Measurements from ENCODE around the gene RELL1.

RELL1 gene

DNA sequence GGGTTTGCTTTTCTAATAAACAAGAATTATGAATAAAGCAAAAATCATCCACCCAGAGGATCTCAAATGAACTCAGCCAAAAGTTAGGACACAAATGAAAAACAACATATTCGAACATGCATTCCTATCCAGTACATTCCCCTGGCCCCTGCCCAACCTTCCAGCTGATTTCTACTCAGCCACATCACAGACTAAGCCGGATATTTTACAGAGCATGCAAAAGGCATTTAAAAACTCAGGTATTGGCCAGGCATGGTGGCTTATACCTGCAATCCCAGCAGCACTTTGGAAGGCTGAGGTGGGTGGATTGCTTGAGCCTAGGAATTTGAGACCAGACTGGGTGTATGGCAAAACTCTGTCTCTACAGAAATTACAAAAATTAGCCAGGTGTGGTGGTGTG is 54.6 kb downstream of the RELL1 start:
- no peak for DNase-seq

DNA sequence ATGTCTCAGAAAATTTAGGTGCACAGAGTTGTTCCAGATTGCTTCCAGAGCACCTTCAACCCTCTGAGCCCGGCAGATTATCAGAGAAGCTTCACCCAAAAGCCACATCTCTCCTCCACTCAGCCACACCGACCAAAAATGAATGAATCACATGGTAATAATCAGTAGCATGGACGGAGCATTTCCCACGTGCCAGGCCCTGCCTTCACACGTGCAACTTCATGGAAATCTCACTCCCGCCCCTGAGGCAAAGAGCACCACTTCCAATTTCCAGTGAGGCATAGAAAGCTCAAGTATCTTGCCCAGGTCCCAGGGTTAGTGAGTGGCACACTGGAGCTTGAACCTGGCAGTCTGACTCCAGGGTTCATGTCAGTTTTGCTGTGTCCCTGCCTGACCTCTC is 56.5 kb downstream of the RELL1 start:
- DNase-seq: no peak

DNA sequence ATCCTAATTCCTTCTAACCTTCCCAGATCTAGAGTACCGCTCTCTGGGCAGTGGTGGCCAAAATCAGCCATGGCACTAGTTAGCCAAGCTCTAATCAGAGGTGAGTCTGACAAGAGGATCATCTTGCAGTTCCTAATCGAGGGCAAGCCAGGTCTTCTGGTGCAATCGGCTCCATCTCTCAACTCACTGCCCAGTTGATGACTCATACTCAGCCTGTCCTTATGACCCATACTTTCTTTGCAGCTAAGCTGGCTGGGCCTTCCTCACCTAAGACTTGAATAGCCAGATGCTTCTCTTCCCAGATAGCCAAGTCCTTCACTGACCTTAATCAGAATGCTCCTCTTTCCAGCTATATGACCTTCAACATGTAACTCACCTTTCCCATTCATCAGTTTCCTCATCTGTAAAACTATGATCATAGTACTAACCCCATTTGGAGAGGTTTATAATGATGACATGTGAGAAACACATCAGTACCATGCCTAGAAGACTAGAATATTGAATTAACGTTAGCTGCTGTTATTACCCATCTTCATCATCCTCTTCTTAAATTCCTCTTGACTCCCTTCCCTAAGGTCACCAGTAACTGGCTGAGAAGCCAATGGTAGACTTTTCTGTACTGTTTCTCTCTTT is 57.1 kb downstream of the RELL1 start:
- DNase-seq: peak; percentile 67 to 75 (median 70)

- no peak for DNase-seq
Measured at GRCh38 chr4:37627263-37627662, 58.9 kb downstream of the RELL1 start.

- no peak for DNase-seq
Measured at GRCh38 chr4:37625499-37625898, 60.7 kb downstream of the RELL1 start.

GRCh38 chr4:37623940-37624339 is 62.2 kb downstream of the RELL1 start:
- no peak for DNase-seq

- DNase-seq: no peak
Measured at GRCh38 chr4:37623125-37623524, 63.1 kb downstream of the RELL1 start.

DNA sequence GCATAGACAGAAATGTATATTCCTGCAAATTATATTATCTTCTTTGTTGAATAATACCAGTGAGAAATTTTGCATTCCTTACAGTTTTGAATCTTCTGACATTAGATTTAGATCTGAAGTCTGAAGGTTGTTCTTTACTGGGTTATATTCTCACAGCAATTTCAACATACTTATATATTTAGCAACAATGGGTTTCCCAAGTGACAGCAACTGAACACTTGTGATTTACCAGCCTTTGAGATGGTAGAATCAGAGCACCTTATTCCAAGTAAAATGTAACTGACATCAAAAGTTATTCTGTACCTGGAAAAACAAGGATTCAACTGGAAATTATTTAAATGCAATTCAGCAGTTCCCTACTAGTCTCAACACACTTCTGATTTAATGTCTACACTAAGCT is 66.0 kb downstream of the RELL1 start:
- peak; percentile 43 to 82 (median 81) for DNase-seq

DNA sequence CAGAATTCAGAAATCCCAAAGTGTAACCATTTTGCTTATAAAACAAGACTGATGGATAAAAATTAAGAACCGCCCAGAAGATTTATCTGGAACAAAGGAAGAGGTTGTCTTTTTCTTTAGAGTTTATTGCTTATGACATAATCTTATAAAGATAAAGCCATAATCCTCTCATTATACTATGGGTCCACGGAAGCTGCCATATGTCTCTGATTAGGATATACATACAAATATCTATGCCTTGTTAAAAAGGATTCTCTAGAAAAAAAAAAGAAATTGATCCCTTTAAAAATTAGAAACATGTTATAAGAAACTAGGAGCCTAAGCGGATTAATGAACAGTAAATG is 70.5 kb downstream of the RELL1 start:
- DNase-seq: no peak

DNA sequence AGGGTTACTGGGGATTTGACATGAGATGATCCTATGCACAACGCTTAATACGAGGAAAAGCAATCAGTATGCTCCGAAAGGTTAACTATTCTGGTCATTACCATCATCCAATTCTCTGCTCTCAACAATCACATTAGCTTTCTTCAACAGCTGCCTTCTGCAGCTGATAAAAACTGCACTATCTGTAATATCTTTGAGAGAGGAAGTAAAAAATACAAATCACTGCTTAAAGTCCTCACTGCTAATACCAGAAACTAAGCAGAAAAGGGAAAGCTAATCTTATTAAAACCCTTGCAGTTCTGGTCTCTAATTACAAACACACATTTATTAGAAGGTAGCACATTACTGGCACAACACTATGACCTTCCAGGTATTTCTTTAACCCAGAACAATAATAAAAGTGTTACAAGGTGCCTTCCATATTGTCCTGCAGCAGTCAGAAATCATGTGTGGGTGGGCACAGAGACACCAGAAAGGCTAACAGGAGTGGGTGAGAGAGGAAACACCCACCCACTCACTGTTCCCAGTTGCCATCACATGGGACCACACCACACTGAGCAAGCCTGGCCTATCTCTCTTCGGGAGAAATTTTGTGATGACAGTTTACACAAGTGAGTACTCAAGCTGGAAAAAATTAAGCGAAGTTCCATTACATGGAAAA is 71.0 kb downstream of the RELL1 start:
- peak; percentile 71 to 80 (median 79) for DNase-seq

GRCh38 chr4:37612811-37613210 is 73.4 kb downstream of the RELL1 start:
- no peak for DNase-seq

GRCh38 chr4:37609626-37610025 is 76.5 kb downstream of the RELL1 start:
- DNase-seq: peak in 1 of 3 donors; percentile 40

GRCh38 chr4:37607018-37607417 is 79.2 kb downstream of the RELL1 start:
- DNase-seq: no peak

DNA sequence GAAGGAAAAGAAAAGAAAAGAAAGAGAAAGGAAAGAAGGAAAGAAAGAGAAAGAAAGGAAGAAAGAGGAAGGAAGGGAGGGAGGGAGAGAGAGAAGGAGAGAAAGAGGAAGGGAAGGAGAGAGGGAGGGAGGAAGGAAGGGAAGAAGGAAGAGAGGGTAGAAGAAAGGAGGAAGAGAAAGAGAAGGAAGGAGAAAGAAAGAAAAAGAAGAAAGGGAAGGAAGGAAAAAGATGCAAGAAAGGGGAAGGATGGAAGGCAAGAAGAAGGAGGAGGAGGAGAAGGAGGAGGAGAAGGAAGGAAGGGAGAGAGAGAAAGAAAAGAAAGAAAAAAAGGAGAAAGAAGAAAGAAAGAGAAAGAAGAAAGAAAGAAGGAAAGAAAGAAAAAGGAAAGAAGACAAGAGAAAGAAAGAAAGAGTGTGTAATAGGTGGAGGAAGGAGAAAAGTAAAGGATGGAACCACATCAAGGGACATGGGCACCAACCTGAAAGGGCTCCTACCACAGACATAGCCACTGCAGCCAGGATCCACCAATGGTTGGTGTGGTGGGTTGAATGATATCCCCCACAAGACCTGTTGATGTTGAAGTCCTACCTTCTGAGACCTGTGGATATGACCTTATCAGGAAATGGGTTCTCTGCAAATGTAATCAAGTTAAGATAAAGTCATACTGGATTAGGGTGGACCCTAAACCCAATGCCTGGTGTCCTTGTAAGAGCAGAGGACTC is 80.2 kb downstream of the RELL1 start:
- no peak for DNase-seq

DNA sequence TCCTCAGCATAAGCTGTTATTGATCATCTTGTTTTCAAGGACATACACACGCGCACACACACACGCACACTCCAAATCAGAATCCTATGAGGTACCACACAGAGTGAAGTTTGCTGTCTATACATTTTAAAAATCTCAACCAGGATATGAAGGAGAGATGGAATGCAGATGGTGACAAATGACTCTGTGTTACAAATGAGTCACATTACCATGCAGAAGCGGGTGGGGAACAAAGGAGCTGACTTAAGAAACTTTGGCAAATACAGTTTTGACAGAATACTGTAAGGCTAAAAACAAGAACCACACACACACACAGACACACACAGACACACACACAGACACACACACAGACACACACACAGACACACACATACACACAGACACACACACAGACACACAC is 81.7 kb downstream of the RELL1 start:
- DNase-seq: peak; percentile 74 to 80 (median 79)

GRCh38 chr4:37603711-37604110 is 82.5 kb downstream of the RELL1 start:
- no peak for DNase-seq

- peak; percentile 83 to 87 (median 85) for DNase-seq
Measured at GRCh38 chr4:37603070-37603468, 83.1 kb downstream of the RELL1 start.

DNA sequence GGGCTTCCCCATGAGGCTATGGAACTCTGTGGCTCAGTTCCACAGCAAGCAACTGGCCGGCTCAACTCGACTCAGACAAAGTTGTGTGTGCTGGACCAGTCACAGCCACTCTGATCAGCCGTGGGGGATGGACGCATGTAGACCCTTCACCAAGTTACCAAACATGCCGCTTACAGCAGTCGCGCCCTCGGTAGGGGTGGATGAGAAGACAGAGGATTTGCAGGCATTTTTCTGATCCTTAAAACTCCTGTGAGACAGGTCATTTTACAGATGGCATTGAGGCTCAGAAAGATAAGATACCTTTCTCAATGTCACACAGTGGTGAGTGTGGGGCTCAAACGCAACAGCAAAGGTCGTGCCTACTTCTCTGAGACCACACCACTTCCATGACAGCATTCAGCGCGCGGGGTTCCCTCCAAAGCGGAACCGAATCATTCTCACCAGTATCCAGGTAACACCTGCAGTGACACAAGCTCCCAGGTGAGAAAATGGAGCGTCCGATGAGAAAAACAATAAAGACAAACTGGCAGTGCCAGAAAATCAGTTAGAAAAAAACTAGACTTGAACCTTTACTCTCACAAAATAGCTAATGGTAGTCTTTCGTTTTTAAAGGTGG is 83.6 kb downstream of the RELL1 start:
- no peak for DNase-seq

DNA sequence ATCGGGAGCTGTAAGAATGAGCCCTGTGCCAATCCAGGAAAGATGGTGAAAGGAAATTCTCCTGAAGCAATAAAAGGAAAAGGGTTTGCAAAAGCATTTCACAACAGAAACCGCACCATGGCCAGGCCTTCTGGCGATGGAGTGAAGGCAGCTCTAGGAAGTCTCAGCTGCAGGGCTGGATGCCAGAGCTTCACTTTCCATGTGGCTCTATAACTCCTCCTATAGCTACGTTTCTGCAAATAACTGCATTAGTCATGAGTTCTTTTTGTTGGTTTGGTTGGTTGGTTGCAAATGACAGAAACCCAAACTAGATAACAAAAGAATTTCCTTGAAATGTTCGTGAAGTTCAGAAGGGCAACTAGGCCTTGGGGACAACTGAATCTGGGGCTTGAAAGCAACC is 84.6 kb downstream of the RELL1 start:
- peak; percentile 46 to 55 (median 53) for DNase-seq

DNA sequence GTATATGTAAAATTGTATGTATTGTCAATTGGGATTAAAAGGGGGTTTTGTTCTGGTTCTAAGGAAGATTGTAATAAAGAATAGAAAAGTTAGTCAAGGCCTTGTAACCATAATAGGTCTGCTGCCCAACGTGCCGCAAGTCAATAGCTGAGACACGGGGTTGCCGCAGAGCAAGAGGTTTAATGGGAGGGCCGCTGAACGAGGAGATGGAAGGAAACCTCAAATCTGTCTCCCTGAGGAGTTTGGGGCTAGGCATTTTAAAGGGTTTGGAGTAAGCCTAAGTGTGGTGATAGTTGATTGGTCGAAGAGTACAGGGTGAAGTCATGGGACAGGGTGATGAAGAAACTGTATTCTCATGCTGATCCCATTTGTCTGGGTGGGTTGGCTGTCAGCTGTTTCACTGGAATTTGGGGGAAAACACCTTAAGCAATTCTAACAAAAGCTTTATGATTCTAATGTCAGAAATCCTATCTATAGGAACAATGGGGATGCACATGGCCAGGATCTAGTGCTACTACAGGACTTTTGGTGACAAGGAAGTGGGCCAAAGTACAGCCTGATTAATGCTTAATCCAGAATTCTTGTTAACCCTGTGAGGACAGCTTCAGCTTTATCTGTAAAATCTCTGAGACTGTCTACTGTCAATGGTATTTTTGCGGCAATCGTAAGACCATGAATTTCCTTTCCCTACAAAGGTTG is 86.9 kb downstream of the RELL1 start:
- DNase-seq: peak in 1 of 3 donors; percentile 13

GRCh38 chr4:37597034-37597433 is 89.1 kb downstream of the RELL1 start:
- DNase-seq: no peak

GRCh38 chr4:37595875-37596680 is 90.1 kb downstream of the RELL1 start:
- DNase-seq: no peak
